ENCODE results near the gene PSME4. TPM values are rescaled to one million over a fixed set of nuclear protein-coding genes. Genes with fewer than 3 reads are reported as not detected.
"Not testable (repeated sequence)": the region's sequence is repeated elsewhere in the genome, so short reads cannot be mapped to it uniquely, and the experiment has no call there.

The PSME4 gene
- polyA plus RNA-seq, 1 experiment: 52.0 TPM

DNA sequence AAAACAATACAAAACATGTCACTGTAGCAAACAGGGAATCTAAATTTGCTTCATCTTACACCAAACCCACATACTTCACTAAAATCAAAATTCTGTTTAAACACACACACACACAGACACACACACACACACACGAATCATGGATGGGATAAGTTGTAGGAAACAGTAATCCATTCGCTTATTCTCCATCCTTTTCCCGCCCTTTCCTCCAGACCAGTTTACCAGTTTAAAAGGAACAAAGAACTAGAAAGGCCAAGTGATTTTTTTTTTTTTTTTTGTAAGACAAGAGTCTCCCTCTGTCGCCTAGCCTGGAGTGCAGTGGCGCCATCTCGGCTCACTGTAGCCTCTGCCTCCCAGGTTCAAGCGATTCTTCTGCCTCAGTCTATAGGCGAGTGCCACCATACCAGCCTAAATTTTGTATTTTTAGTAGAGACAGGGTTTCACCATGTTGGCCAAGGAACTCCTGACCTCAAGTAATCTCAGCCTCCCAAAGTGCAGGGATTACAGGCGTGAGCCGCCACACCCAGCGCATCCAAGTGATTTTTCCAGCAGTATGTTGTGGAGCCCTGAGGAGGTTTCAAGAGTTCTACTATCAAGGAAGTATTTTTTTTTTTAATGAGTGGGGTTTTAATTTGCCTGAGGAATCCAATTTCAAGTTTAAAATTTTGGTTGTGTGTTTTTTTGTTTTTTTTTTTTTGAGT is 5.7 kb downstream of the PSME4 start:
- Histone ChIP-seq H3K4me3 (ENCODE audit: low read depth, low read length) (no peak overlapping the region), H3K27me3 (ENCODE audit: control insufficient read depth, insufficient read depth, low read length) (no peaks in the 10 kb centered on the region), H3K27ac (ENCODE audit: low read depth, low read length) (no peak overlapping the region), H3K9me3 (ENCODE audit: control insufficient read depth, insufficient read depth, low read length) (no peaks in the 10 kb centered on the region; the same call in 1 of the 2 replicates)
- ChIA-PET POLR2A (no interaction called here), CTCF (no interaction called here)
- DNase-seq (ENCODE audit: low read depth, low spot score): no peak
- TF ChIP-seq, protein P1, sequence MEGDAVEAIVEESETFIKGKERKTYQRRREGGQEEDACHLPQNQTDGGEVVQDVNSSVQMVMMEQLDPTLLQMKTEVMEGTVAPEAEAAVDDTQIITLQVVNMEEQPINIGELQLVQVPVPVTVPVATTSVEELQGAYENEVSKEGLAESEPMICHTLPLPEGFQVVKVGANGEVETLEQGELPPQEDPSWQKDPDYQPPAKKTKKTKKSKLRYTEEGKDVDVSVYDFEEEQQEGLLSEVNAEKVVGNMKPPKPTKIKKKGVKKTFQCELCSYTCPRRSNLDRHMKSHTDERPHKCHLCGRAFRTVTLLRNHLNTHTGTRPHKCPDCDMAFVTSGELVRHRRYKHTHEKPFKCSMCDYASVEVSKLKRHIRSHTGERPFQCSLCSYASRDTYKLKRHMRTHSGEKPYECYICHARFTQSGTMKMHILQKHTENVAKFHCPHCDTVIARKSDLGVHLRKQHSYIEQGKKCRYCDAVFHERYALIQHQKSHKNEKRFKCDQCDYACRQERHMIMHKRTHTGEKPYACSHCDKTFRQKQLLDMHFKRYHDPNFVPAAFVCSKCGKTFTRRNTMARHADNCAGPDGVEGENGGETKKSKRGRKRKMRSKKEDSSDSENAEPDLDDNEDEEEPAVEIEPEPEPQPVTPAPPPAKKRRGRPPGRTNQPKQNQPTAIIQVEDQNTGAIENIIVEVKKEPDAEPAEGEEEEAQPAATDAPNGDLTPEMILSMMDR (IDR thresholded peaks at IDR 0.05; ENCODE audit: low read depth, low read length): no peak

DNA sequence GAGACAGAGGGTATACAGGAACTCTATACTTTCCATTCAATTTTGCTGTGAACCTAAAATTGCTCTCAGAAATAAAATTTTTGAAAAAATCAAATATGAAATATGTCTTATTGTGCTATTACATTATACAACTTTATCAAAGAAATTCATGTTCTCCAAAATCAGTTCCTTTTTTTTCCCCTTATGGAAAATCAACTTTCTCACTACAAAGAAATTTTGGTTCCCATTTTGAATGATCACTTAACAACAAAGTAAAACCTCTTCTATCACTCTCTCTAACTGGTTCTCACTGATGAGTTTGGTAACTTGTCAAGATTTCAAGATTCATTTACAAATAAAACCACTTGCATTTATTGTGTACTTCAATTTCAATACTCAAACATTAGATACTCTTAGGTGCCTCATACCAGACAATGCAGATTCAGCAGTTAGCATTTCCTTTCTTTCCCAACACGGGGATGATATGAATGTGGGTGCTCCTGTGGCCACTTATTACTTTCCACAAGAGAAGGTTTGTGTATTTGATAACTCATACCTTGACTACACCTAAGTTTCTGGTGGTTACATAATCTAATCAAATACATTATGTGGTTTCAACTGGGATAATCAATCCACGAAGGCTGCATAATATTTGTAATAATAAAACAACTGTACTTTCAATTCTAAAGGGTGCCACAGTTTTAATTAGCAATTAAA is 6.4 kb downstream of the PSME4 start:
- Histone ChIP-seq H3K4me3 (ENCODE audit: low read depth, low read length) (no peak overlapping the region), H3K27ac (ENCODE audit: low read depth, low read length) (no peak overlapping the region), H3K9me3 (ENCODE audit: control insufficient read depth, insufficient read depth, low read length) (no peaks in the 10 kb centered on the region), H3K27me3 (ENCODE audit: control insufficient read depth, insufficient read depth, low read length) (no peaks in the 10 kb centered on the region)
- CTCF ChIA-PET: no interaction called here
- TF ChIP-seq, protein P1 (IDR thresholded peaks at IDR 0.05; ENCODE audit: low read depth, low read length): no peak
- DNase-seq (ENCODE audit: low read depth, low spot score): no peak
- POLR2A ChIA-PET: no interaction called here

DNA sequence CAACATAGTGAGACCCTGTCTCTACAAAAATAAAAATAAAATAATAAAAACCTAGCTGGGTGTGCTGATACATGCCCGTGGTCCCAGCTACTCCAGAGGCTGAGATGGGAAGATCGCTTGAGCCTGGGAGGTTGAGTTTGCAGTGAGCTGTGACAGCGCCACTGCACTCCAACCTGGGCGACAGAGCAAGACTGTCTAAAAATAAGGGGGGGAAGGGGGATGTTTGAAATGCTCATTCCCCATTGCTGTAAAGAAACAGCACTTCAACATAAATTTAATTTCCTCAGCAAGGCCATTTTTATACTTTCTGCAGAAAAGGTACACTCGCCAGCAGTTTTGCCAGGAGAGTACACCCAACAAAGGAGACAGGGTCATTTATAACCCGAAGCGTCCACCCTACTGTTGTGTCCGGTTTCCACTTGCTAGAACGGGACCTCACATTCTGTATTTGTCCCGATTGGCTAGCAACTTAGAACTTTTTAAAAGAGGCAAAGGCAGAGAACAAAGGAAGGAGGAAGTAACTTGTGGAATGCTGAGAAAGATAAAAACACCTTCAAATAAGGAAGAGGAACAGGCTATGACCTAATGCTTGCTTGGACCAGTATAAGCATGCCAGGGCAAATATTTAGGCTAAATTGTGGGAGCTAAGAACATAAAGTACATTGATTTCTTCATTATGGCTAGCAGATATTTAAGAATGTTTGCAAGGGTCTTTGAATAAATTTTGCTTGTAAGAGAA is 9.1 kb downstream of the PSME4 start:
- POLR2A ChIA-PET: interaction anchor here (1.2 kb wide), 1 partner anchor 9 kb away, joined by 3 read pairs; the partner anchor contains the start of gene PSME4
- H3K27me3 ChIP-seq (ENCODE audit: control insufficient read depth, insufficient read depth, low read length); CTCF ChIA-PET; DNase-seq (ENCODE audit: low read depth, low spot score); H3K9me3 ChIP-seq (ENCODE audit: control insufficient read depth, insufficient read depth, low read length); H3K4me3 ChIP-seq (ENCODE audit: low read depth, low read length); H3K27ac ChIP-seq (ENCODE audit: low read depth, low read length): not testable (repeated sequence)

DNA sequence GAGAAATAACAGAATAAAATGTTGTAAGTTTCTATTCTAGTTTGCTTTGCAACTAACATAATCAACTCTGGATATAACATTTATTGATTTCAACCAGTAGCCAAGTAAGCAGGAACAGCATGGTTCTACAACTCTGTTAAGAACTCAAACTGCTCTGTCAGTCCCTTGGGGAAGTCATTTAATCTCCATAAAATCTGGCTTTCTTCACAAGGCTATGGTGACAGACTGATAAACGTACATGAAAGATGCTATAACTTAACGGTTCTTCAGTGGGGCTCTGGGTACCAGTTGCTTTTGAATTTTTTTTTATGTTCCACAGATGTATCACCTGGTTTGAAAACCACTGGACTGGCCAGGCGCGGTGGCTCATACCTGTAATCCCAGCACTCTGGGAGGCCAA is 10.3 kb downstream of the PSME4 start:
- H3K4me3 ChIP-seq (ENCODE audit: low read depth, low read length): no peak overlapping the region
- ChIA-PET POLR2A (no interaction called here), CTCF (no interaction called here)
- no peak for DNase-seq (ENCODE audit: low read depth, low spot score)
- H3K27me3 ChIP-seq (ENCODE audit: control insufficient read depth, insufficient read depth, low read length): no peaks in the 10 kb centered on the region
- H3K27ac ChIP-seq (ENCODE audit: low read depth, low read length): no peak overlapping the region
- TF ChIP-seq, protein P1 (IDR thresholded peaks at IDR 0.05; ENCODE audit: low read depth, low read length): no peak
- no peaks in the 10 kb centered on the region for H3K9me3 ChIP-seq (ENCODE audit: control insufficient read depth, insufficient read depth, low read length)

DNA sequence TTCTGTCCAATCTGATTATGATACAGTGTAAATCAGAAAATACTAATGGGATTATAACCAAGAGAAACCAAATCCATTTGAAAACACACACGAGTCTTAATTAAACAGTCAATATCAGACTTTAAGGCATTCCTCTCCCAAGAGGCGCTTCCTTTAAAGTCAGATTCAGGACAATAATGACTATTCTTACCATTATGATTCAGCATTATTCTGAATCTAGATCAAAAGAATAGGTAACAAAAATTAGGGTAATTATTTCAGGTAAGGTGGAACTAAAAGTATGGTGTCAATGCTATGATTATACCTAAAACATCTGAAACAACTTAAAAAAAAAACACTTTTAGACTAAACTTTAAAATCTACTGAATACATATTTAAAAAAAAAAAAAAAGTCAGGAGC is 12.3 kb downstream of the PSME4 start:
- no peak for DNase-seq (ENCODE audit: low read depth, low spot score)
- TF ChIP-seq, protein P1 (IDR thresholded peaks at IDR 0.05; ENCODE audit: low read depth, low read length): no peak
- CTCF ChIA-PET: interaction anchor here (0.7 kb wide), 1 partner anchor 92 kb away, joined by 7 read pairs; no protein-coding TSS in a partner anchor
- Histone ChIP-seq H3K27me3 (ENCODE audit: control insufficient read depth, insufficient read depth, low read length) (no peaks in the 10 kb centered on the region), H3K9me3 (ENCODE audit: control insufficient read depth, insufficient read depth, low read length) (no peaks in the 10 kb centered on the region), H3K4me3 (ENCODE audit: low read depth, low read length) (no peak overlapping the region), H3K27ac (ENCODE audit: low read depth, low read length) (no peak overlapping the region)
- POLR2A ChIA-PET: no interaction called here
